Immature natural killer cell (primary cell): ENCODE data around the gene PMPCA. TPM values are rescaled to one million over a fixed set of nuclear protein-coding genes. Genes with fewer than 3 reads are reported as not detected.

Experiments
- DNase-seq, 3 donors: peaks; one replicate each; pipeline ENCODE4 v3.0.0; 2022; ENCODE audit warnings: mixed read lengths in 1 of 3
- H3K27ac Mint-ChIP-seq, 6 donors: one replicate each; pipeline ENCODE4 v1.8.0; 2020; ENCODE audit warnings: mixed read lengths in 6 of 6, mild to moderate bottlenecking in 5 of 6, inconsistent platforms in 4 of 6, moderate library complexity in 3 of 6
- H3K27me3 Mint-ChIP-seq, 3 donors: one replicate each; pipeline ENCODE4 v1.8.0; 2020 to 2021; ENCODE audit warnings: low read depth in 3 of 3, mild to moderate bottlenecking in 3 of 3, mixed read lengths in 3 of 3, moderate library complexity in 3 of 3, inconsistent platforms in 1 of 3
- H3K36me3 Mint-ChIP-seq, 3 donors: one replicate each; pipeline ENCODE4 v1.8.0; 2020; ENCODE audit warnings: mixed read lengths in 3 of 3, inconsistent platforms in 2 of 3, mild to moderate bottlenecking in 2 of 3
- H3K4me1 Mint-ChIP-seq, 2 donors: one replicate each; pipeline ENCODE4 v1.8.0; 2020; ENCODE audit warnings: inconsistent platforms in 2 of 2, mild to moderate bottlenecking in 2 of 2, mixed read lengths in 2 of 2, moderate library complexity in 1 of 2
- H3K4me3 Mint-ChIP-seq, 5 donors: one replicate each; pipeline ENCODE4 v1.8.0; 2020; ENCODE audit warnings: mild to moderate bottlenecking in 5 of 5, mixed read lengths in 5 of 5, inconsistent platforms in 3 of 5, moderate library complexity in 3 of 5
- H3K9me3 Mint-ChIP-seq, 6 donors: one replicate each; pipeline ENCODE4 v1.8.0; 2020; ENCODE audit warnings: mild to moderate bottlenecking in 6 of 6, mixed read lengths in 6 of 6, inconsistent platforms in 4 of 6, moderate library complexity in 3 of 6
- polyA plus RNA-seq, 3 donors: library from polyadenylated mRNA; unstranded; fragments of 300-500 nt; fragmentation: Illumina TruSeq; gene quantifications; one replicate each; pipeline ENCODE4 v1.2.3, GENCODE V29; 2021

Gene PMPCA
- polyA plus RNA-seq, 3 donors from 2014 or later, result 34.5 to 43.5 (median 42.6) TPM

GRCh38 chr9:136379003-136379287, 31.5 kb upstream of the PMPCA start:
- no peak for DNase-seq
- Mint-ChIP-seq H3K27ac (no peak overlapping the region), H3K4me1 (no peaks in the 10 kb centered on the region), H3K36me3 (peaks cover 0 to 4% (median 0%) of the 10 kb centered on the region in 3 donors), H3K27me3 (peaks cover 0 to 5% (median 0%) of the 10 kb centered on the region in 3 donors), H3K4me3 (no peak overlapping the region), H3K9me3 (no peaks in the 10 kb centered on the region)

- no peak for DNase-seq
- Mint-ChIP-seq H3K27ac (no peak overlapping the region), H3K4me1 (peaks cover 0 to under 1% of the 10 kb centered on the region in 2 donors), H3K4me3 (no peak overlapping the region), H3K36me3 (peaks cover 0 to 4% (median 0%) of the 10 kb centered on the region in 3 donors), H3K9me3 (no peaks in the 10 kb centered on the region), H3K27me3 (peaks cover 0 to 5% (median 0%) of the 10 kb centered on the region in 3 donors)
These were observed 31.1 kb upstream of the PMPCA start for GRCh38 chr9:136379401-136379800.

GRCh38 chr9:136379891-136380290, 30.6 kb upstream of the PMPCA start:
- Mint-ChIP-seq H3K4me3 (no peak overlapping the region), H3K9me3 (no peaks in the 10 kb centered on the region), H3K4me1 (peaks cover 4 to 6% of the 10 kb centered on the region in 2 donors), H3K36me3 (peaks cover 4 to 9% (median 5%) of the 10 kb centered on the region in 3 donors), H3K27me3 (peaks cover 0 to 5% (median 0%) of the 10 kb centered on the region in 3 donors), H3K27ac (no peak overlapping the region)
- DNase-seq, result no peak

GRCh38 chr9:136380381-136380780, 30.1 kb upstream of the PMPCA start:
- no peak overlapping the region for H3K27ac Mint-ChIP-seq
- H3K4me1 Mint-ChIP-seq, result peaks cover 8 to 10% of the 10 kb centered on the region in 2 donors
- no peak for DNase-seq
- peaks cover 0 to 5% (median 0%) of the 10 kb centered on the region in 3 donors for H3K27me3 Mint-ChIP-seq
- H3K36me3 Mint-ChIP-seq, result peaks cover 7 to 12% (median 8%) of the 10 kb centered on the region in 3 donors
- H3K9me3 Mint-ChIP-seq, result no peaks in the 10 kb centered on the region
- H3K4me3 Mint-ChIP-seq, result no peak overlapping the region

GRCh38 chr9:136381311-136381710, 29.1 kb upstream of the PMPCA start:
- no peak for DNase-seq
- Mint-ChIP-seq H3K4me3 (no peak overlapping the region), H3K36me3 (peaks cover 7 to 19% (median 14%) of the 10 kb centered on the region in 3 donors), H3K27ac (no peak overlapping the region), H3K27me3 (peaks cover 0 to 3% (median 0%) of the 10 kb centered on the region in 3 donors), H3K4me1 (peaks cover 13 to 18% of the 10 kb centered on the region in 2 donors), H3K9me3 (no peaks in the 10 kb centered on the region)

- no peak for DNase-seq
- Mint-ChIP-seq H3K4me1 (peaks cover 13 to 18% of the 10 kb centered on the region in 2 donors), H3K9me3 (no peaks in the 10 kb centered on the region), H3K36me3 (peaks cover 7 to 23% (median 14%) of the 10 kb centered on the region in 3 donors), H3K27me3 (peaks cover 0 to 1% (median 0%) of the 10 kb centered on the region in 3 donors), H3K27ac (no peak overlapping the region), H3K4me3 (no peak overlapping the region)
These were observed 28.4 kb upstream of the PMPCA start for GRCh38 chr9:136381966-136382513.

GRCh38 chr9:136383436-136383835, 27.0 kb upstream of the PMPCA start:
- Mint-ChIP-seq H3K9me3 (no peaks in the 10 kb centered on the region), H3K4me3 (no peak overlapping the region), H3K36me3 (peaks cover 7 to 31% (median 14%) of the 10 kb centered on the region in 3 donors), H3K4me1 (peaks cover 13 to 18% of the 10 kb centered on the region in 2 donors), H3K27ac (no peak overlapping the region), H3K27me3 (peaks cover 0 to 2% (median 1%) of the 10 kb centered on the region in 3 donors)
- no peak for DNase-seq

GRCh38 chr9:136385015-136385414, 25.4 kb upstream of the PMPCA start:
- Mint-ChIP-seq H3K36me3 (peaks cover 11 to 46% (median 22%) of the 10 kb centered on the region in 3 donors), H3K27me3 (peaks cover 0 to 3% (median 3%) of the 10 kb centered on the region in 3 donors), H3K4me3 (no peak overlapping the region), H3K4me1 (peaks cover 13 to 18% of the 10 kb centered on the region in 2 donors), H3K9me3 (no peaks in the 10 kb centered on the region), H3K27ac (peak overlapping the region in 2 of 6 donors; percentile 36 to 51)
- peak; percentile 35 to 54 (median 44) for DNase-seq

- DNase-seq, result no peak
- no peaks in the 10 kb centered on the region for H3K9me3 Mint-ChIP-seq
- H3K4me3 Mint-ChIP-seq, result peak overlapping the region in 1 of 5 donors; percentile 72
- peaks cover 13 to 18% of the 10 kb centered on the region in 2 donors for H3K4me1 Mint-ChIP-seq
- peaks cover 11 to 48% (median 22%) of the 10 kb centered on the region in 3 donors for H3K36me3 Mint-ChIP-seq
- H3K27ac Mint-ChIP-seq, result peak overlapping the region in 2 of 6 donors; percentile 34 to 67
- H3K27me3 Mint-ChIP-seq, result peaks cover 0 to 3% (median 3%) of the 10 kb centered on the region in 3 donors
These were observed 24.4 kb upstream of the PMPCA start for GRCh38 chr9:136386018-136386417.

GRCh38 chr9:136387217-136387616, 23.2 kb upstream of the PMPCA start:
- Mint-ChIP-seq H3K27me3 (peaks cover 0 to 5% (median 3%) of the 10 kb centered on the region in 3 donors), H3K36me3 (peaks cover 18 to 54% (median 27%) of the 10 kb centered on the region in 3 donors)

GRCh38 chr9:136389396-136389795, 21.1 kb upstream of the PMPCA start:
- peaks cover 13 to 18% of the 10 kb centered on the region in 2 donors for H3K4me1 Mint-ChIP-seq
- no peak overlapping the region for H3K4me3 Mint-ChIP-seq
- H3K36me3 Mint-ChIP-seq, result peaks cover 18 to 50% (median 27%) of the 10 kb centered on the region in 3 donors
- no peaks in the 10 kb centered on the region for H3K9me3 Mint-ChIP-seq
- peaks cover 0 to 5% (median 3%) of the 10 kb centered on the region in 3 donors for H3K27me3 Mint-ChIP-seq
- no peak for DNase-seq
- no peak overlapping the region for H3K27ac Mint-ChIP-seq

More at GRCh38 chr9:136387217-136387616, 23.2 kb upstream of the PMPCA start:
- Mint-ChIP-seq H3K4me3 (no peak overlapping the region), H3K4me1 (peaks cover 13 to 18% of the 10 kb centered on the region in 2 donors), H3K27ac (no peak overlapping the region), H3K9me3 (no peaks in the 10 kb centered on the region)
- no peak for DNase-seq

GRCh38 chr9:136391737-136392537, 18.5 kb upstream of the PMPCA start:
- Mint-ChIP-seq H3K9me3 (no peaks in the 10 kb centered on the region), H3K27ac (peak overlapping the region in 1 of 6 donors; percentile 16), H3K36me3 (peaks cover 11 to 37% (median 13%) of the 10 kb centered on the region in 3 donors), H3K4me3 (no peak overlapping the region), H3K27me3 (peaks cover 0 to 5% (median 3%) of the 10 kb centered on the region in 3 donors), H3K4me1 (no peaks in the 10 kb centered on the region)
- DNase-seq, result no peak

- DNase-seq, result no peak
- H3K36me3 Mint-ChIP-seq, result peaks cover 11 to 32% (median 13%) of the 10 kb centered on the region in 3 donors
- H3K4me1 Mint-ChIP-seq, result no peaks in the 10 kb centered on the region
- peaks cover 0 to 3% (median 3%) of the 10 kb centered on the region in 3 donors for H3K27me3 Mint-ChIP-seq
- no peak overlapping the region for H3K27ac Mint-ChIP-seq
- no peaks in the 10 kb centered on the region for H3K9me3 Mint-ChIP-seq
- no peak overlapping the region for H3K4me3 Mint-ChIP-seq
These were observed 17.7 kb upstream of the PMPCA start for GRCh38 chr9:136392538-136393449.
